ENCODE results near the gene GRIN1.

GRCh38 chr9:137148242-137148641 lies 9.3 kb downstream of the GRIN1 start:
- no peak for TF ChIP-seq CTCF (IDR thresholded peaks at IDR 0.05)
- no peak for TF ChIP-seq POLR2AphosphoS5 (IDR thresholded peaks at IDR 0.05)
